GM19372 (cell line): ENCODE data around the gene MAP3K3.

Source experiments
- ATAC-seq: cut with Tn5 transposase; IDR thresholded peaks from one replicate; pipeline ENCODE4 v1.9.1; 2021; ENCODE audit warnings: mild to moderate bottlenecking, low read depth, moderate library complexity; ENCODE audit not compliant: unreplicated experiment

MAP3K3 gene

GRCh38 chr17:63689479-63689878, 67.3 kb downstream of the MAP3K3 start:
- ATAC-seq = no peak

GRCh38 chr17:63692195-63692816, 70.1 kb downstream of the MAP3K3 start:
- ATAC-seq = no peak

- ATAC-seq = no peak
Measured at GRCh38 chr17:63693411-63694113, 71.3 kb downstream of the MAP3K3 start.

- no peak for ATAC-seq
Measured at GRCh38 chr17:63694229-63694949, 72.2 kb downstream of the MAP3K3 start.

GRCh38 chr17:63694950-63695773, 72.9 kb downstream of the MAP3K3 start:
- no peak for ATAC-seq

- ATAC-seq = no peak
Measured at GRCh38 chr17:63695889-63696288, 73.7 kb downstream of the MAP3K3 start.

GRCh38 chr17:63696381-63696961, 74.3 kb downstream of the MAP3K3 start:
- ATAC-seq = no peak

GRCh38 chr17:63697341-63698286, 75.4 kb downstream of the MAP3K3 start:
- no peak for ATAC-seq

- ATAC-seq = no peak
Measured at GRCh38 chr17:63698381-63698885, 76.2 kb downstream of the MAP3K3 start.

- ATAC-seq = peak; percentile 26
Measured at GRCh38 chr17:63698886-63699637, 76.8 kb downstream of the MAP3K3 start.

GRCh38 chr17:63699638-63700527, 77.7 kb downstream of the MAP3K3 start, which contains the start of gene LIMD2:
TSS of gene LIMD2 (minus strand) at chr17:63700125. CDS start at chr17:63699298, 827 bp downstream.
- ATAC-seq = peak; percentile 21

- no peak for ATAC-seq
Measured at GRCh38 chr17:63700528-63701455, 78.6 kb downstream of the MAP3K3 start.

GRCh38 chr17:63701456-63701820, 79.2 kb downstream of the MAP3K3 start:
- no peak for ATAC-seq

- no peak for ATAC-seq
Measured at GRCh38 chr17:63701868-63702720, 79.9 kb downstream of the MAP3K3 start.

- no peak for ATAC-seq
Measured at GRCh38 chr17:63702721-63703015, 80.5 kb downstream of the MAP3K3 start.

- no peak for ATAC-seq
Measured at GRCh38 chr17:63703029-63703428, 80.8 kb downstream of the MAP3K3 start.
